B cell (primary cell): ENCODE data around the gene CEP41. TPM values are rescaled to one million over a fixed set of nuclear protein-coding genes. Genes with fewer than 3 reads are reported as not detected.

Source experiments
- ATAC-seq: fragments of 200-7000 bp; cut with Tn5 transposase; one replicate; pipeline ENCODE4 v1.10.0; 2021; ENCODE audit warnings: low read depth, mild to moderate bottlenecking, moderate number of reproducible peaks, moderate library complexity
- CTCF ChIA-PET: fragments of 350-600 bp; sonication (Branson Sonifier 250); formaldehyde crosslinking; loops from one replicate; lab custom pipeline; 2021; ENCODE audit warnings: antibody characterized with exemption, inconsistent platforms; lab: Charles Lee
- POLR2A ChIA-PET: fragments of 350-600 bp; sonication (Branson Sonifier 250); formaldehyde crosslinking; loops from one replicate; lab custom pipeline; 2021; ENCODE audit warnings: antibody characterized with exemption; lab: Charles Lee
- DNase-seq: peaks from one replicate; pipeline ENCODE4 v3.0.0; 2013
- H2AFZ ChIP-seq: 2 replicates; pipeline ENCODE4 v1.6.1; 2012; ENCODE audit warnings: mild to moderate bottlenecking, low read depth, low read length; ENCODE audit not compliant: insufficient read depth, poor library complexity, severe bottlenecking
- H3K27ac ChIP-seq, 2 donors: 1 replicate in 1 of 2; 2 replicates in 1 of 2; pipeline ENCODE4 v1.5.1; 2012 to 2013; ENCODE audit warnings: low read length in 2 of 2, mild to moderate bottlenecking in 2 of 2, moderate library complexity in 1 of 2
- H3K27me3 ChIP-seq, 4 experiments: fragments of 200-600 bp in 1 of 4; sonication (generic) in 1 of 4; replicated peaks in 1 of 4; 1 replicate in 2 of 4; 2 replicates in 2 of 4; pipeline versions ENCODE4 v1.6.1 to v1.7.0; 2013 to 2016; ENCODE audit warnings: low read length in 3 of 4, mild to moderate bottlenecking in 2 of 4, mixed read lengths in 1 of 4, moderate library complexity in 1 of 4; ENCODE audit not compliant: insufficient read depth in 4 of 4, control insufficient read depth in 3 of 4; ENCODE audit errors: control extremely low read depth in 1 of 4
- H3K36me3 ChIP-seq, 2 experiments: replicated peaks in 1 of 2; 1 replicate in 1 of 2; 2 replicates in 1 of 2; pipeline versions ENCODE4 v1.6.1 to v1.7.1; 2013; ENCODE audit warnings: low read length in 1 of 2; ENCODE audit not compliant: insufficient read depth in 2 of 2, control insufficient read depth in 1 of 2; ENCODE audit errors: control extremely low read depth in 1 of 2, extremely low read depth in 1 of 2
- H3K4me1 ChIP-seq, 2 donors: fragments of 200-600 bp in 1 of 2; sonication (generic) in 1 of 2; 1 replicate in 1 of 2; 2 replicates in 1 of 2; pipeline versions ENCODE4 v1.5.1 to v1.6.1; 2013 to 2017; ENCODE audit warnings: low read length in 2 of 2; ENCODE audit not compliant: control insufficient read depth in 2 of 2, insufficient read depth in 2 of 2
- H3K4me2 ChIP-seq: replicated peaks from 2 replicates; pipeline ENCODE3; 2012; ENCODE audit warnings: mild to moderate bottlenecking, low read depth, low read length; ENCODE audit not compliant: poor library complexity, severe bottlenecking
- H3K4me3 ChIP-seq, 5 experiments: fragments of 200-600 bp in 1 of 5; sonication (generic) in 1 of 5; 1 replicate in 3 of 5; 2 replicates in 2 of 5; pipeline versions ENCODE4 v1.5.1 to v1.7.0; 2011 to 2016; ENCODE audit warnings: low read length in 4 of 5, mild to moderate bottlenecking in 4 of 5, low read depth in 2 of 5, control low read depth in 1 of 5, moderate library complexity in 1 of 5; ENCODE audit not compliant: insufficient read depth in 1 of 5; ENCODE audit errors: control extremely low read depth in 1 of 5, extremely low read depth in 1 of 5
- H3K79me2 ChIP-seq: fragments of 200-600 bp; sonication (generic); one replicate; pipeline ENCODE4 v1.6.0; 2016; ENCODE audit warnings: low read length; ENCODE audit not compliant: control insufficient read depth, insufficient read depth
- H3K9ac ChIP-seq: fragments of 200-600 bp; sonication (generic); 2 replicates; pipeline ENCODE4 v1.6.1; 2017; ENCODE audit warnings: mild to moderate bottlenecking, low read length, moderate library complexity
- H3K9me3 ChIP-seq, 3 donors: one replicate each; pipeline versions ENCODE4 v1.6.1 to v1.7.1; 2013; ENCODE audit warnings: low read length in 2 of 3; ENCODE audit not compliant: control insufficient read depth in 2 of 3, insufficient read depth in 1 of 3; ENCODE audit errors: control extremely low read depth in 1 of 3
- H4K20me1 ChIP-seq: 2 replicates; pipeline ENCODE4 v1.6.0; 2012; ENCODE audit warnings: mild to moderate bottlenecking, low read length; ENCODE audit not compliant: insufficient read depth, control insufficient read depth, poor library complexity, severe bottlenecking
- H3K27ac Mint-ChIP-seq: one replicate; pipeline ENCODE4 v1.8.0; 2021; ENCODE audit warnings: mixed read lengths
- H3K27me3 Mint-ChIP-seq: one replicate; pipeline ENCODE4 v1.8.0; 2021; ENCODE audit warnings: mixed read lengths
- H3K4me1 Mint-ChIP-seq: one replicate; pipeline ENCODE4 v1.8.0; 2021; ENCODE audit warnings: mixed read lengths
- H3K4me3 Mint-ChIP-seq: one replicate; pipeline ENCODE4 v1.8.0; 2021; ENCODE audit warnings: mixed read lengths
- H3K9me3 Mint-ChIP-seq: one replicate; pipeline ENCODE4 v1.8.0; 2022; ENCODE audit warnings: mixed read lengths; ENCODE audit not compliant: insufficient read depth
- EZH2 ChIP-seq: IDR thresholded peaks from 2 replicates; pipeline ENCODE4 v1.6.1; 2012; ENCODE audit warnings: borderline replicate concordance, low read depth, mild to moderate bottlenecking, moderate library complexity, low read length; ENCODE audit not compliant: insufficient read depth, poor library complexity, severe bottlenecking
- WGBS: methylation state at CpG from one replicate; pipeline ENCODE4 v1.1.5; 2013; ENCODE audit warnings: missing lambda C conversion rate; ENCODE audit not compliant: insufficient coverage; 5-methylcytosine and 5-hydroxymethylcytosine counted together
- intact Hi-C: fragments of 100-400 bp; cut with micrococcal nuclease; formaldehyde crosslinking; loops from one replicate; pipeline ENCODE4 v1.10.0; 2022
- polyA plus RNA-seq: library from polyadenylated mRNA; depleted of rRNA; stranded (reverse); fragments of >200 nt; gene quantifications from 2 replicates; pipeline ENCODE4 v1.2.3, GENCODE V29; 2012
- total RNA-seq, 2 donors: library from RNA; stranded (reverse); fragments of 120-200 nt in 1 of 2; gene quantifications; 1 replicate in 1 of 2; 2 replicates in 1 of 2; pipeline versions ENCODE4 v1.2.3 to v1.2.4, GENCODE V29; 2013 to 2022
- TF ChIP-seq, protein P1 (sequence below): fragments of 200-600 bp; IDR thresholded peaks from one replicate; pipeline ENCODE4 v1.8.0; 2022; ENCODE audit warnings: antibody characterized with exemption, mild to moderate bottlenecking

The CEP41 gene
- total and polyA plus RNA-seq, 2 donors (not counting 1 experiment from before 2014, with no cell fraction given): 3.4 to 5.9 TPM

DNA sequence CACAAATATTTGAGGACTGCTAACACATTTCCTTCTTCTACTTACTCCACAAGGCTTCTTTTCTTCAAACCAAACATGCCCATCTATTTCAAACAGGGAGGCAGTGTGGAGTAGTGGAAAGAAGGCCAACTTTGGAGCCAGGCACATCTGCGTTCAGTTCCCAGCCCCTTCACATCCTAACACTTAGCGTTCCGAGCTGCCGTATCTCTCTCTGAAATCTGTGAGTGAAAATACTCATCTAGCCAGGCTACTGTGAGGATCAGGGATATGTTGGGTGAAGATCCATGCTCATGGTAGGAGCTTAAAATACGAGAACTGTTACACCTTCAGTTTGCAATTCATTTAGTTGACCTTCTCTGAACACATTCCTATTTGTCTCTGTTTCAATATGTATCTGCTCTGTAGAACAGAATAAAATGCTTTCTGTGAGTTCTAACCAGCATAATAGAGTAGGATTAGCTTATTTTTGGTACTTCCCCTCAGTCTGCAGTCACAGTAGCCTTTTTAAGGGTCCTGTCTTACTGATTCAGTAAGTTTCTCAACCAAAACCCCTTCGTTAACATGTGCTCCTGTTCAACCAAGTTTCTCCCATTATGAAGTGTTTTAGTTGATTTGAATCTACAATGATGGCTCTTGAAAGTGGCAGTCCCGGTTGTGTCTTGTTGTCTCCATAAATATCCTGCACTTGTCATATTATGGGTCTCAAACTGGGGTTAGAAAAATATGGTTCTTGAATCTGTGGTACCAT, 47.8 kb upstream of the CEP41 start:
- Histone ChIP-seq H3K79me2 (no peaks in the 10 kb centered on the region), H3K4me3 (no peak overlapping the region), H3K9me3 (peaks cover 0 to 18% (median 0%) of the 10 kb centered on the region in 3 donors), H4K20me1 (no peaks in the 10 kb centered on the region), H3K9ac (no peak overlapping the region), H2AFZ (no peak overlapping the region), H3K27ac (no peak overlapping the region), H3K4me2 (no peak overlapping the region), H3K36me3 (no peaks in the 10 kb centered on the region), H3K27me3 (peaks cover 0 to 37% (median 21%) of the 10 kb centered on the region in 4 experiments), H3K4me1 (peaks cover 38 to 40% of the 10 kb centered on the region in 2 donors)
- H3K27me3 Mint-ChIP-seq: peaks cover 47% of the 10 kb centered on the region
- intact Hi-C loops: loop anchor here (5.0 kb wide), 2 partner anchors 179 to 249 kb away; partner anchors contain the start of gene COPG2
- CTCF ChIA-PET: interaction anchor here (1.6 kb wide), 1 partner anchor 270 kb away, joined by 8 read pairs; no protein-coding TSS in a partner anchor
- ATAC-seq: no peak
- H3K4me1 Mint-ChIP-seq: peaks cover 39% of the 10 kb centered on the region
- TF ChIP-seq, protein P1, sequence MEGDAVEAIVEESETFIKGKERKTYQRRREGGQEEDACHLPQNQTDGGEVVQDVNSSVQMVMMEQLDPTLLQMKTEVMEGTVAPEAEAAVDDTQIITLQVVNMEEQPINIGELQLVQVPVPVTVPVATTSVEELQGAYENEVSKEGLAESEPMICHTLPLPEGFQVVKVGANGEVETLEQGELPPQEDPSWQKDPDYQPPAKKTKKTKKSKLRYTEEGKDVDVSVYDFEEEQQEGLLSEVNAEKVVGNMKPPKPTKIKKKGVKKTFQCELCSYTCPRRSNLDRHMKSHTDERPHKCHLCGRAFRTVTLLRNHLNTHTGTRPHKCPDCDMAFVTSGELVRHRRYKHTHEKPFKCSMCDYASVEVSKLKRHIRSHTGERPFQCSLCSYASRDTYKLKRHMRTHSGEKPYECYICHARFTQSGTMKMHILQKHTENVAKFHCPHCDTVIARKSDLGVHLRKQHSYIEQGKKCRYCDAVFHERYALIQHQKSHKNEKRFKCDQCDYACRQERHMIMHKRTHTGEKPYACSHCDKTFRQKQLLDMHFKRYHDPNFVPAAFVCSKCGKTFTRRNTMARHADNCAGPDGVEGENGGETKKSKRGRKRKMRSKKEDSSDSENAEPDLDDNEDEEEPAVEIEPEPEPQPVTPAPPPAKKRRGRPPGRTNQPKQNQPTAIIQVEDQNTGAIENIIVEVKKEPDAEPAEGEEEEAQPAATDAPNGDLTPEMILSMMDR: no peak
- no peak for TF ChIP-seq EZH2
- H3K4me3 Mint-ChIP-seq: no peak overlapping the region
- no peaks in the 10 kb centered on the region for H3K9me3 Mint-ChIP-seq
- no CpG with 5 or more reads among the region's 7 CpGs for WGBS
- POLR2A ChIA-PET: no interaction called here
- DNase-seq: no peak
- no peak overlapping the region for H3K27ac Mint-ChIP-seq

DNA sequence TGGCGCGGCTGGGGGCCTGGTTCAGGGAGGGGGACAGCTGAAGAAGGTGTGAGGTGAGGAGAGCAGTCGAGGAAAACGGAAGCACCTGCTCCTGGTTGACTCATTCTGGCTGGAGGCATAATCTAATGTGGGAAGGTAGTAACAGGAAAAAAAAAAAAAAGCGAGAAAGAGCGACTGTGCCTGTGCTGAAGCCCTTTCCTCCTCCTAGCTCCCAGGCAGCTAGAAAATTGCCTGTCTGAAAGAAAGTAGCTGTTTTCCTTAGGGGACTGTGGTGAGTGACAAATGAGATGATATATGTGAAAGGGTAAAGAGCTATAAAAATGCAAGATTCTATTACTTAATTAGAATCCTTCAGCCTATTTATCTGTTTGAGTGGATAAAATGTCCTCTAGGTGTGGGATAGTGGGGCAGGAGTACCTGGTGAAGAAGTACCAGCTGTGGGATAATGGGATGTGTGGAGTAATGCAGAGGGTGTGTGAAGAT, 46.2 kb upstream of the CEP41 start:
- Histone ChIP-seq H3K36me3 (no peaks in the 10 kb centered on the region), H3K9me3 (peaks cover 0 to 7% (median 0%) of the 10 kb centered on the region in 3 donors), H3K79me2 (no peaks in the 10 kb centered on the region), H3K4me3 (peak overlapping the region in 4 of 5 experiments; percentile 52 to 73 (median 66)), H3K9ac (peak overlapping the region; percentile 68), H3K27ac (no peak overlapping the region), H4K20me1 (no peaks in the 10 kb centered on the region), H3K4me1 (peaks cover 26 to 29% of the 10 kb centered on the region in 2 donors), H3K4me2 (peak overlapping the region; percentile 93), H2AFZ (peak overlapping the region; percentile 88), H3K27me3 (peaks cover 0 to 31% (median 18%) of the 10 kb centered on the region in 4 experiments)
- H3K4me3 Mint-ChIP-seq: peak overlapping the region; percentile 93
- H3K4me1 Mint-ChIP-seq: peaks cover 30% of the 10 kb centered on the region
- ChIA-PET POLR2A (no interaction called here), CTCF (interaction anchor here (1.0 to 1.9 kb wide), 3 partner anchors 13 to 343 kb away, joined by 3 to 9 read pairs (median 5); no protein-coding TSS in a partner anchor)
- H3K27ac Mint-ChIP-seq: no peak overlapping the region
- intact Hi-C loops: loop anchor here (1.0 to 5.0 kb wide), 4 partner anchors 46 to 415 kb away; partner anchors contain the start of genes CEP41 and COPG2
- ATAC-seq (no peak), DNase-seq (no peak)
- no peaks in the 10 kb centered on the region for H3K9me3 Mint-ChIP-seq
- WGBS: 4% methylated on average over 4 of the region's 6 CpGs
- TF ChIP-seq EZH2: no peak
- TF ChIP-seq, protein P1: no peak
- H3K27me3 Mint-ChIP-seq: peaks cover 48% of the 10 kb centered on the region
